Measurements from ENCODE around the gene CNTN2.

The CNTN2 gene

DNA sequence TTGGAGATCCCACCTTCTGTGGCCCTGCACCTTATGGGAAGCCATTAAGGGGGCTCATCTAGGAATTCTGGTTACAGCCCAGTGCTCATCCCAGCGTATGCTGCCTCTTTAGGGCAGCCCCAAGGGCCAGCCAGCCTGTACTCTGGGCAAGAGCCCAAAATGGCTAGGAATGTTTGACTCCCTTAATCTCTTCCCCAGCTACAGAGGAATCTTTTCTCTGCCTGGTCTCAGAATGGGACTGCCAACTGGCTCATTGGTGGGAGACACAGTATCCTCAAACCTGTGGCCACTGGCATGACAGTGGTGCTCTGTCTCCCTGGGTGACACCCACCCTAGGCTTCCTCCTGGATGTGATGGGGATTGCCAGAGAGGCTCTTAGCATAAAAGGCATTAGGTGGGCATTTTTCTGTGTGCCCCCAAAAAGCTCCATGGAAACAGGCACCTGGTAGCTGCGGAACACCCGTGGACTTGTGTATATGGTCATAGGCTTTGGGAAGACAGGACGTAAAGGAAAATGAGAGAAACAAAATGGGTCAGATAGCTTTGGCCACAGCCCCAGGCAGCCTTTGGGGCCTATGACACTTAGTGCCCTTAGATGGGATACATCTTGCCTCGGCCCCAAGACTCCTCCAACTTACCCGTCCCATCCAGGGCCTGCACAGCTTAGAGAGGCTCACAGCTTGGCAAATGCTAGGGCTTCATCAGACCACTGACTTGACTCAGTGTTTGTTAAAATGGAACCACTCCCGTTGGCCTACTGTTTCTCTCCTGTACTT is 34.3 kb downstream of the CNTN2 start:
- TF ChIP-seq, protein P1, sequence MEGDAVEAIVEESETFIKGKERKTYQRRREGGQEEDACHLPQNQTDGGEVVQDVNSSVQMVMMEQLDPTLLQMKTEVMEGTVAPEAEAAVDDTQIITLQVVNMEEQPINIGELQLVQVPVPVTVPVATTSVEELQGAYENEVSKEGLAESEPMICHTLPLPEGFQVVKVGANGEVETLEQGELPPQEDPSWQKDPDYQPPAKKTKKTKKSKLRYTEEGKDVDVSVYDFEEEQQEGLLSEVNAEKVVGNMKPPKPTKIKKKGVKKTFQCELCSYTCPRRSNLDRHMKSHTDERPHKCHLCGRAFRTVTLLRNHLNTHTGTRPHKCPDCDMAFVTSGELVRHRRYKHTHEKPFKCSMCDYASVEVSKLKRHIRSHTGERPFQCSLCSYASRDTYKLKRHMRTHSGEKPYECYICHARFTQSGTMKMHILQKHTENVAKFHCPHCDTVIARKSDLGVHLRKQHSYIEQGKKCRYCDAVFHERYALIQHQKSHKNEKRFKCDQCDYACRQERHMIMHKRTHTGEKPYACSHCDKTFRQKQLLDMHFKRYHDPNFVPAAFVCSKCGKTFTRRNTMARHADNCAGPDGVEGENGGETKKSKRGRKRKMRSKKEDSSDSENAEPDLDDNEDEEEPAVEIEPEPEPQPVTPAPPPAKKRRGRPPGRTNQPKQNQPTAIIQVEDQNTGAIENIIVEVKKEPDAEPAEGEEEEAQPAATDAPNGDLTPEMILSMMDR (IDR thresholded peaks at IDR 0.05; ENCODE audit: extremely low read depth, insufficient read depth, missing control alignments): no peak
- peak; percentile 8 for DNase-seq (ENCODE audit: low spot score)
- in situ Hi-C loops (cut with MboI; ENCODE audit: low pct_unique_long_range_greater_than_20kb, low sequenced_read_pairs, unreplicated experiment): no loop called here

DNA sequence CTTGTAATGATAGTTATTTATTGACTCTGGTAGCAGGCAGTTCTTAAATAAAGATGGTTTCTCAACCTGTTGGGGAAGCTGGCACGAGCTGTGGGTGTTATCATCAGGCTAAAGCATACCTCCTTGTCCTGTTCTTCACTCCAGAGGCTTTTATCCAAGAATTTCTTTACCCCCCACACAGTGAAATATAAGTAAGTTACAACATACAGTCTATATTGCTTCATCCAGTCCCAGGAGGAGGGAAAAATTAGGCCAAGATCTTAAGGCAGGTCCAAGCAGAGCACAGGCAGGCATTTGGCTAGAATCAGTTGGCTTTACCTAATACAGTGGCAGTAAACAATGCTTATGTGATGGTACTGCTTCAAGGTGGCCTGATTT is 34.9 kb downstream of the CNTN2 start:
- TF ChIP-seq, protein P1 (IDR thresholded peaks at IDR 0.05; ENCODE audit: extremely low read depth, insufficient read depth, missing control alignments): no peak
- DNase-seq (ENCODE audit: low spot score): no peak
- in situ Hi-C loops (cut with MboI; ENCODE audit: low pct_unique_long_range_greater_than_20kb, low sequenced_read_pairs, unreplicated experiment): no loop called here

- TF ChIP-seq, protein P1 (IDR thresholded peaks at IDR 0.05; ENCODE audit: extremely low read depth, insufficient read depth, missing control alignments): no peak
- no peak for DNase-seq (ENCODE audit: low spot score)
- in situ Hi-C loops (cut with MboI; ENCODE audit: low pct_unique_long_range_greater_than_20kb, low sequenced_read_pairs, unreplicated experiment): no loop called here
Measured at GRCh38 chr1:205082431-205082830, 39.4 kb downstream of the CNTN2 start.

DNA sequence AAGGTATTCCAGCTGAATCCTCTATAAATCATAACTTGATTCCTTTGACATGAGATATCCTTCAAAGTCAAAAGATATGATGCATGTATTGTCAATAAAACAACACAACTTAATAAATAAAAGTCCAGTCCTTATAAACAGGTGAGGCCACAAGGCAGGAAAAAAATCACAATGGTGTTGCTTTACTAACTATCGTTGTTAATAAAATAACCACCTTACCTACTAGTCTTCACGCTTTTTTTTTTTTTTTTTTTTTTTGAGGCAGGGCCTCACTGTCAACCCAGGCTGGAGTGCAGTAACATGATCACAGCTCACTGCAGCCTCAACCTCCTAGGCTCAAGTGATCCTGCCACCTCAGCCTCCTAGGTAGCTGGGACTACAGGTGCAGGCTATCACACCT is 41.3 kb downstream of the CNTN2 start, which contains the start of gene TMEM81:
Gene TMEM81, minus strand, starts transcription at position 101 of the 400 bp plus-strand sequence. CDS start 140 bp downstream, outside the sequence.
- in situ Hi-C loops (cut with MboI; ENCODE audit: low pct_unique_long_range_greater_than_20kb, low sequenced_read_pairs, unreplicated experiment): no loop called here
- TF ChIP-seq, protein P1 (IDR thresholded peaks at IDR 0.05; ENCODE audit: extremely low read depth, insufficient read depth, missing control alignments): no peak
- no peak for DNase-seq (ENCODE audit: low spot score)

DNA sequence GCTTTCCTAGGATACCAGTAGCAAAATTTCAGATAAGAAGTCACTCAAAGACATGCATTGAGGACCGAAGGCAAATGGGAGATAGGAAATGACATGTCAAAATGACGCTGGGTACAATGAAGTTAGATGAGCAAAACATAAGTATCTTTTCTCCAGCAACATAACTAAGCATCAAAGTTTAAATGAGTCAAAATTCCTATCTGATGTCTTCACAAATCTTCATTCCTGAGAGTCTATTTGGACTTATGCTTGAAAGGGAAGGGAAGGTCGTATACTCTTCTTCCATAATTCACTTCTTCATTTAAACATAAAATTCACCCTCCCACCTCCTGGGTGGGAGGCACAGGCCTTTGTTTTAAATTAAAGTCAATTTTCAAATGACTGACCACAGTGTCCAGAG is 45.3 kb downstream of the CNTN2 start:
- TF ChIP-seq, protein P1 (IDR thresholded peaks at IDR 0.05; ENCODE audit: extremely low read depth, insufficient read depth, missing control alignments): no peak
- in situ Hi-C loops (cut with MboI; ENCODE audit: low pct_unique_long_range_greater_than_20kb, low sequenced_read_pairs, unreplicated experiment): no loop called here

DNA sequence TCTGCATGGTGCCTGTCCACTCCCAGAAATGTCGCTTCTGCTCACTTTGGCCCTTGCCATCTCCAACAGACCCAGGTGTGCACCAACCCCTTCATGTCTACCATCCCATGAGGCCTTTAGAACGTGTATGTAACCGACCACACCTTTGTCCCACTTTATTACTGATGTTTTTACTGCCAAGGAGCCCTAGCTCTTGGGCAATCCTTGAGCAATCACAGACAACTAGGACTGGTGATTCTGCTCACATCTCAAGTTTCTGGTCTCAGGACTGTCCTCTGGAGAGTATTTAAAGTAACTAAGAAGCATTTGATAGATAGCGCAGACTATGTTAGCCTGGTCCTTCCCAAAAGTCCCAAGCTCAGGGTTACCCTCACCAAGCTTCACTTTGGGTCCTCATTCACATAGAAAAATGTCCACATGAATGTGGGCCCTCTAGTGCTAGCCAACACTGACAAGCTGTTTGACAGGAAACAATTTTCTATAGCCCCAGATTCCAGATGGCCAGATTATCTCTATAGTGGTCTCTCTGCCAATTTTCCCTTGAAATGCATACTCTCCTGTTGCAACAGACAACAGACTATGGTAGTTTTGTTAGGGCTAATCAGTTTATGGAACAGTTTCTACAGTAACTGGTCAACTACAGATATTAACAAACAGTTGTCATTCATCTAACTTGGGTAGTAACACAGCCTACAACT is 48.2 kb downstream of the CNTN2 start:
- TF ChIP-seq, protein P1 (IDR thresholded peaks at IDR 0.05; ENCODE audit: extremely low read depth, insufficient read depth, missing control alignments): no peak
- DNase-seq (ENCODE audit: low spot score): no peak
- in situ Hi-C loops (cut with MboI; ENCODE audit: low pct_unique_long_range_greater_than_20kb, low sequenced_read_pairs, unreplicated experiment): no loop called here

More for the DNA sequence above, 45.3 kb downstream of the CNTN2 start:
- no peak for DNase-seq (ENCODE audit: low spot score)

Data from GM13977 (cell line).